MM.1S (cell line): Measurements from ENCODE around the gene PARD3.
"Not testable (repeated sequence)": the region's sequence is repeated elsewhere in the genome, so short reads cannot be mapped to it uniquely, and the experiment has no call there.

Experiments used
- DNase-seq: peaks from one replicate; pipeline ENCODE4 v3.0.0-alpha.2; 2015
- H2AFZ ChIP-seq: fragments of 300-600 bp; sonication (generic); 2 replicates; pipeline ENCODE4 v1.6.0; 2016; ENCODE audit warnings: antibody characterized with exemption, low read length
- H3F3A ChIP-seq: fragments of 300-600 bp; sonication (generic); 2 replicates; pipeline ENCODE4 v1.6.1; 2016; ENCODE audit warnings: mild to moderate bottlenecking, antibody characterized with exemption, low read length, moderate library complexity, mixed read lengths; ENCODE audit not compliant: insufficient read depth
- H3K27ac ChIP-seq: fragments of 300-600 bp; sonication (generic); 2 replicates; pipeline ENCODE4 v1.5.1; 2016; ENCODE audit warnings: mild to moderate bottlenecking, low read length
- H3K27me3 ChIP-seq: fragments of 300-600 bp; sonication (generic); replicated peaks from 2 replicates; pipeline ENCODE4 v1.6.0; 2016; ENCODE audit warnings: low read length; ENCODE audit not compliant: insufficient read depth
- H3K36me3 ChIP-seq: fragments of 300-600 bp; sonication (generic); replicated peaks from 2 replicates; pipeline ENCODE4 v1.6.1; 2016; ENCODE audit warnings: mild to moderate bottlenecking, low read length, mixed read lengths; ENCODE audit not compliant: insufficient read depth
- H3K4me1 ChIP-seq: fragments of 300-600 bp; sonication (generic); 2 replicates; pipeline ENCODE4 v1.6.1; 2016; ENCODE audit warnings: low read length, mixed read lengths
- H3K4me2 ChIP-seq: fragments of 300-600 bp; sonication (generic); 2 replicates; pipeline ENCODE4 v1.6.0; 2016; ENCODE audit warnings: low read depth, low read length
- H3K4me3 ChIP-seq: fragments of 300-600 bp; sonication (generic); 2 replicates; pipeline ENCODE4 v1.5.1; 2016; ENCODE audit warnings: low read length, mixed read lengths
- H3K79me2 ChIP-seq: fragments of 300-600 bp; sonication (generic); 2 replicates; pipeline ENCODE4 v1.6.1; 2016; ENCODE audit warnings: mixed run types, low read length, mixed read lengths
- H3K9ac ChIP-seq: fragments of 300-600 bp; sonication (generic); 2 replicates; pipeline ENCODE4 v1.6.1; 2016; ENCODE audit warnings: low read length, mixed read lengths
- H3K9me2 ChIP-seq: fragments of 300-600 bp; sonication (generic); replicated peaks from 2 replicates; pipeline ENCODE4 v1.6.1; 2016; ENCODE audit warnings: mild to moderate bottlenecking, low read length, mixed read lengths; ENCODE audit not compliant: insufficient read depth
- H3K9me3 ChIP-seq: fragments of 300-600 bp; sonication (generic); replicated peaks from 2 replicates; pipeline ENCODE4 v1.6.1; 2016; ENCODE audit warnings: mild to moderate bottlenecking, low read length, mixed read lengths; ENCODE audit not compliant: insufficient read depth
- H4K20me1 ChIP-seq: fragments of 300-600 bp; sonication (generic); 2 replicates; pipeline ENCODE4 v1.6.1; 2016; ENCODE audit warnings: mild to moderate bottlenecking, low read length, moderate library complexity, mixed read lengths; ENCODE audit not compliant: insufficient read depth
- EZH2 ChIP-seq: fragments of 300-600 bp; sonication (generic); optimal IDR thresholded peaks from 2 replicates; pipeline ENCODE3; 2017; ENCODE audit warnings: low read depth, mild to moderate bottlenecking, antibody characterized with exemption, low read length, mixed read lengths
- EZH2phosphoT487 ChIP-seq: fragments of 300-600 bp; sonication (generic); IDR thresholded peaks from 2 replicates; pipeline ENCODE4 v1.6.1; 2018; ENCODE audit warnings: antibody characterized with exemption, low read length
- TF ChIP-seq, protein P1 (sequence below): fragments of 300-600 bp; sonication (generic); IDR thresholded peaks from 2 replicates; pipeline ENCODE4 v1.5.1; 2016; ENCODE audit warnings: antibody characterized with exemption, low read length, mixed read lengths

PARD3 gene

GRCh38 chr10:34396663-34397062 is 418.4 kb downstream of the PARD3 start:
- no peak for TF ChIP-seq EZH2phosphoT487
- TF ChIP-seq, protein P1, sequence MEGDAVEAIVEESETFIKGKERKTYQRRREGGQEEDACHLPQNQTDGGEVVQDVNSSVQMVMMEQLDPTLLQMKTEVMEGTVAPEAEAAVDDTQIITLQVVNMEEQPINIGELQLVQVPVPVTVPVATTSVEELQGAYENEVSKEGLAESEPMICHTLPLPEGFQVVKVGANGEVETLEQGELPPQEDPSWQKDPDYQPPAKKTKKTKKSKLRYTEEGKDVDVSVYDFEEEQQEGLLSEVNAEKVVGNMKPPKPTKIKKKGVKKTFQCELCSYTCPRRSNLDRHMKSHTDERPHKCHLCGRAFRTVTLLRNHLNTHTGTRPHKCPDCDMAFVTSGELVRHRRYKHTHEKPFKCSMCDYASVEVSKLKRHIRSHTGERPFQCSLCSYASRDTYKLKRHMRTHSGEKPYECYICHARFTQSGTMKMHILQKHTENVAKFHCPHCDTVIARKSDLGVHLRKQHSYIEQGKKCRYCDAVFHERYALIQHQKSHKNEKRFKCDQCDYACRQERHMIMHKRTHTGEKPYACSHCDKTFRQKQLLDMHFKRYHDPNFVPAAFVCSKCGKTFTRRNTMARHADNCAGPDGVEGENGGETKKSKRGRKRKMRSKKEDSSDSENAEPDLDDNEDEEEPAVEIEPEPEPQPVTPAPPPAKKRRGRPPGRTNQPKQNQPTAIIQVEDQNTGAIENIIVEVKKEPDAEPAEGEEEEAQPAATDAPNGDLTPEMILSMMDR, result no peak
- TF ChIP-seq EZH2, result no peak
- H3K79me2 ChIP-seq, result no peaks in the 10 kb centered on the region
- no peak overlapping the region for H3K4me2 ChIP-seq
- H3K27ac ChIP-seq, result no peak overlapping the region
- no peak overlapping the region for H3K4me3 ChIP-seq
- no peak overlapping the region for H2AFZ ChIP-seq
- H3K27me3 ChIP-seq, result no peaks in the 10 kb centered on the region
- no peak overlapping the region for H3K9ac ChIP-seq
- no peaks in the 10 kb centered on the region for H4K20me1 ChIP-seq
- no peaks in the 10 kb centered on the region for H3K9me3 ChIP-seq
- DNase-seq, result no peak
- H3K4me1 ChIP-seq, result no peaks in the 10 kb centered on the region
- H3K9me2 ChIP-seq, result no peaks in the 10 kb centered on the region
- H3F3A ChIP-seq, result no peaks in the 10 kb centered on the region
- H3K36me3 ChIP-seq, result 0 out of 2 replicates have a peak, but pooled peaks cover 2% of the 10 kb centered on the region

DNA sequence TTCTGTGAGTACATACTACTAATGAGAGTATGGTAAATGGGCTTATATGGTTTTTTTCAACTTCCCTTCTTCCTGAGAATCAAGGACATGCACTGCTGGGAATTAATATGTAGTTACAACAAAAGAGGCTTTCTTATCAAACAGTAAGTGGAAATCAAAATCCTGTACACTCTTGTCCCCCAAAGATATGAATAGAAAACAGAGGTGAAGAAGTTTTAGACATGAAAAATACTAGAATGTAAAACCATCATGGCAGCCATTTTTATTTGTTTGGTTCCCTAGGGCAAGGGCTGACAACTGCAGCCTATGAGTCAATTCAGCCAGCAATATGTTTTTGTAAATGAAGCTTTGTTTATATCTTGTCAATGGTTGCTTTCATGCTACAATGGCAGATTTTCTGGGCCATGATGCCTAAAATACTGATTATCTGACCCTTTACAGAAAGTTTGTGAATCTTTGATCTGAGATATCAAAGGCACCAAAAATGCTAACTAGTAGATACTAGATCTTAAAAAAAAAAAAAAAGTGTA is 422.4 kb downstream of the PARD3 start:
- no peak overlapping the region for H3K4me2 ChIP-seq
- no peak overlapping the region for H2AFZ ChIP-seq
- H4K20me1 ChIP-seq, result no peaks in the 10 kb centered on the region
- no peaks in the 10 kb centered on the region for H3K27me3 ChIP-seq
- H3K27ac ChIP-seq, result no peak overlapping the region
- H3K4me3 ChIP-seq, result no peak overlapping the region
- H3K36me3 ChIP-seq, result 0 out of 2 replicates have a peak, but pooled peaks cover 2% of the 10 kb centered on the region
- H3K9ac ChIP-seq, result no peak overlapping the region
- no peaks in the 10 kb centered on the region for H3K9me2 ChIP-seq
- H3K9me3 ChIP-seq, result no peaks in the 10 kb centered on the region
- no peaks in the 10 kb centered on the region for H3K4me1 ChIP-seq
- no peaks in the 10 kb centered on the region for H3F3A ChIP-seq
- no peak for DNase-seq
- H3K79me2 ChIP-seq, result no peaks in the 10 kb centered on the region
- TF ChIP-seq EZH2 (no peak), EZH2phosphoT487 (no peak)
- TF ChIP-seq, protein P1, result no peak

- not testable (repeated sequence) for H3K4me2 ChIP-seq, H3K4me3 ChIP-seq, H3K27ac ChIP-seq, H3K79me2 ChIP-seq, H3K36me3 ChIP-seq, DNase-seq, H3K27me3 ChIP-seq, H2AFZ ChIP-seq, H3K4me1 ChIP-seq, H3K9me3 ChIP-seq, H3K9me2 ChIP-seq, H4K20me1 ChIP-seq, H3F3A ChIP-seq, H3K9ac ChIP-seq
Observed at GRCh38 chr10:34391168-34391567, 423.9 kb downstream of the PARD3 start.

GRCh38 chr10:34389801-34390200 is 425.3 kb downstream of the PARD3 start:
- H3K36me3 ChIP-seq, result no peaks in the 10 kb centered on the region
- no peaks in the 10 kb centered on the region for H3K4me1 ChIP-seq
- no peaks in the 10 kb centered on the region for H3K79me2 ChIP-seq
- no peaks in the 10 kb centered on the region for H3K9me3 ChIP-seq
- no peak for TF ChIP-seq EZH2phosphoT487
- no peak for TF ChIP-seq EZH2
- H3K9me2 ChIP-seq, result no peaks in the 10 kb centered on the region
- H2AFZ ChIP-seq, result no peak overlapping the region
- H3K27ac ChIP-seq, result no peak overlapping the region
- H3K4me3 ChIP-seq, result no peak overlapping the region
- H4K20me1 ChIP-seq, result no peaks in the 10 kb centered on the region
- no peak for DNase-seq
- H3F3A ChIP-seq, result no peaks in the 10 kb centered on the region
- no peak overlapping the region for H3K4me2 ChIP-seq
- H3K9ac ChIP-seq, result no peak overlapping the region
- no peaks in the 10 kb centered on the region for H3K27me3 ChIP-seq
